HepG2 (cell line): Measurements from ENCODE around the gene ZNF281. TPM values are rescaled to one million over a fixed set of nuclear protein-coding genes. Genes with fewer than 3 reads are reported as not detected.

ENCODE experiments used
- ATAC-seq: fragments of 200-7000 bp; cut with Tn5 transposase; 3 replicates; pipeline ENCODE4 v1.9.1; 2020; ENCODE audit warnings: mild to moderate bottlenecking, moderate library complexity
- BruUV-seq: library from RNA; stranded (reverse); fragments of 400-500 nt; replicated peaks from 2 replicates; lab custom pipeline; 2021; lab: Mats Ljungman, UMichigan
- CTCF ChIA-PET: fragments of 300-600 bp; formaldehyde crosslinking; extraction: SDS; loops from one replicate; lab custom pipeline; 2021; ENCODE audit warnings: low total read pairs, inconsistent platforms, low intra/inter-chr PET ratio; lab: Yijun Ruan, JAX
- POLR2A ChIA-PET: fragments of 350-600 bp; sonication (Branson Sonifier 250); formaldehyde crosslinking; loops from one replicate; lab custom pipeline; 2020; ENCODE audit warnings: antibody characterized with exemption, inconsistent platforms; lab: Yijun Ruan, JAX
- DNase-seq: peaks from one replicate; pipeline ENCODE4 v3.0.0-alpha.2; 2015; ENCODE audit warnings: low spot score
- FAIRE-seq: peaks from 3 replicates; lab custom pipeline; 2011; peaks lifted over from hg19 to GRCh38; lab: Jason Lieb, UNC
- H2AFZ ChIP-seq: one replicate; pipeline ENCODE4 v1.6.1; 2011; ENCODE audit warnings: low read length, inconsistent platforms
- H3K27ac ChIP-seq: fragments of 300-600 bp; 3 replicates; pipeline ENCODE4 v1.8.0; 2011; ENCODE audit warnings: mixed run types, mild to moderate bottlenecking, mixed read lengths, low read length, inconsistent platforms; ENCODE audit not compliant: insufficient read depth; ENCODE audit errors: extremely low read length
- H3K27me3 ChIP-seq, 2 experiments: fragments of 200-600 bp in 1 of 2; 2 replicates in 1 of 2; 3 replicates in 1 of 2; pipeline versions ENCODE4 v1.6.0 to v1.8.0; 2011; ENCODE audit warnings: low read length in 2 of 2, mild to moderate bottlenecking in 2 of 2, moderate library complexity in 2 of 2, inconsistent platforms in 1 of 2; ENCODE audit not compliant: insufficient read depth in 2 of 2, control insufficient read depth in 1 of 2
- H3K36me3 ChIP-seq, 2 experiments: fragments of 200-600 bp in 1 of 2; replicated peaks in 1 of 2; 2 replicates in 1 of 2; 3 replicates in 1 of 2; pipeline versions ENCODE4 v1.5.1 to v1.8.0; 2011; ENCODE audit warnings: low read length in 2 of 2, inconsistent platforms in 1 of 2; ENCODE audit not compliant: insufficient read depth in 2 of 2, control insufficient read depth in 1 of 2
- H3K4me1 ChIP-seq: 2 replicates; pipeline ENCODE4 v1.5.1; 2012; ENCODE audit warnings: low read length, inconsistent platforms; ENCODE audit not compliant: insufficient read depth
- H3K4me2 ChIP-seq: 2 replicates; pipeline ENCODE4 v1.6.0; 2011; ENCODE audit warnings: low read depth, low read length, inconsistent platforms
- H3K4me3 ChIP-seq, 3 experiments: fragments of 200-600 bp in 1 of 3; sonication (generic), shearing (Covaris generic) in 1 of 3; replicated peaks in 1 of 3; 2 replicates each; pipeline ENCODE4 v1.5.1; 2011 to 2016; ENCODE audit warnings: low read length in 3 of 3, inconsistent platforms in 2 of 3, low read depth in 2 of 3, mild to moderate bottlenecking in 2 of 3, control low read depth in 1 of 3, mixed read lengths in 1 of 3; ENCODE audit not compliant: insufficient read depth in 1 of 3
- H3K79me2 ChIP-seq: one replicate; pipeline ENCODE4 v1.6.1; 2011; ENCODE audit warnings: low read length, inconsistent platforms; ENCODE audit not compliant: insufficient read depth
- H3K9ac ChIP-seq: 2 replicates; pipeline ENCODE4 v1.6.0; 2011; ENCODE audit warnings: mild to moderate bottlenecking, low read depth, low read length, inconsistent platforms; ENCODE audit not compliant: insufficient read depth
- H3K9me3 ChIP-seq: 2 replicates; pipeline ENCODE4 v1.5.1; 2012; ENCODE audit warnings: mild to moderate bottlenecking, low read length
- H4K20me1 ChIP-seq: 2 replicates; pipeline ENCODE4 v1.6.0; 2011; ENCODE audit warnings: inconsistent platforms, mild to moderate bottlenecking, low read length, moderate library complexity; ENCODE audit not compliant: insufficient read depth
- CSRNP1 ChIP-seq: sonication (generic); formaldehyde crosslinking; IDR thresholded peaks from 2 replicates; pipeline ENCODE4 v1.8.1; 2023; ENCODE audit warnings: mild to moderate bottlenecking, missing genetic modification reagents
- IRX3 ChIP-seq: sonication (generic); formaldehyde crosslinking; IDR thresholded peaks from 2 replicates; pipeline ENCODE4 v1.8.1; 2023; ENCODE audit warnings: mild to moderate bottlenecking, low read depth, missing genetic modification reagents, borderline replicate concordance
- MTF2 ChIP-seq: sonication (generic); formaldehyde crosslinking; IDR thresholded peaks from 2 replicates; pipeline ENCODE4 v1.5.0; 2020; ENCODE audit warnings: missing genetic modification reagents, borderline replicate concordance
- NFE2L2 ChIP-seq: fragments of 150-350 bp; IDR thresholded peaks from 2 replicates; pipeline ENCODE4 v1.6.1; 2014; ENCODE audit warnings: low read length
- TOPORS ChIP-seq: sonication (generic); formaldehyde crosslinking; IDR thresholded peaks from 2 replicates; pipeline ENCODE4 v1.8.0; 2023; ENCODE audit warnings: mild to moderate bottlenecking, missing genetic modification reagents
- XRCC5 ChIP-seq: fragments of 200-400 bp; formaldehyde crosslinking; optimal IDR thresholded peaks from 2 replicates; pipeline ENCODE3; 2017; ENCODE audit warnings: mild to moderate bottlenecking, low read length
- ZNF205 ChIP-seq: IDR thresholded peaks from 2 replicates; pipeline ENCODE4 v1.6.1; 2018; ENCODE audit warnings: missing biosample characterization, missing genetic modification reagents
- ZNF251 ChIP-seq: sonication (generic); formaldehyde crosslinking; IDR thresholded peaks from 2 replicates; pipeline ENCODE4 v1.9.0; 2021; ENCODE audit warnings: mild to moderate bottlenecking, missing genetic modification reagents
- ZNF350 ChIP-seq: sonication (generic); formaldehyde crosslinking; IDR thresholded peaks from 2 replicates; pipeline ENCODE4 v1.4.0; 2020; ENCODE audit warnings: mild to moderate bottlenecking, low read depth, missing genetic modification reagents, borderline replicate concordance
- ZNF670 ChIP-seq: sonication (generic); formaldehyde crosslinking; IDR thresholded peaks from 2 replicates; pipeline ENCODE4 v1.8.0; 2022; ENCODE audit warnings: mild to moderate bottlenecking, missing genetic modification reagents, borderline replicate concordance
- ZNF687 ChIP-seq: sonication (generic); formaldehyde crosslinking; IDR thresholded peaks from 2 replicates; pipeline ENCODE4 v1.5.1; 2020; ENCODE audit warnings: mild to moderate bottlenecking, missing genetic modification reagents, moderate library complexity
- ZNF788 ChIP-seq: sonication (generic); formaldehyde crosslinking; IDR thresholded peaks from 2 replicates; pipeline ENCODE4 v1.5.0; 2020; ENCODE audit warnings: mild to moderate bottlenecking, missing genetic modification reagents, borderline replicate concordance
- WGBS: methylation state at CpG from one replicate; pipeline ENCODE4 v1.1.6; 2017; ENCODE audit warnings: low lambda C conversion rate; 5-methylcytosine and 5-hydroxymethylcytosine counted together
- in situ Hi-C: cut with HindIII; loops from 2 replicates; pipeline ENCODE4 v1.10.0; 2017; ENCODE audit warnings: low pct_unique_long_range_greater_than_20kb; ENCODE audit not compliant: extremely low pct_ligation_motif_present
- intact Hi-C: fragments of 100-400 bp; cut with micrococcal nuclease; formaldehyde crosslinking; loops from one replicate; pipeline ENCODE4 v1.10.0; 2022; ENCODE audit not compliant: unreplicated experiment
- polyA plus RNA-seq, 8 experiments: library from polyadenylated mRNA; depleted of rRNA in 3 of 8; stranded (reverse) in 7 of 8; unstranded in 1 of 8; fragments of >200 nt; fragmentation: Illumina TruSeq in 4 of 8; extraction: Trizol in 4 of 8; gene quantifications; 2 replicates each; pipeline versions ENCODE4 v1.2.1 to v1.2.3, GENCODE V29; 2011 to 2016; ENCODE audit warnings: low read depth in 4 of 8, missing spikeins in 1 of 8, mixed read lengths in 1 of 8; ENCODE audit not compliant: insufficient read depth in 1 of 8
- total RNA-seq, 5 experiments: library from RNA; depleted of rRNA; stranded (reverse); fragments of >200 nt; fragmentation: Illumina TruSeq; extraction: Trizol; gene quantifications; 2 replicates each; pipeline ENCODE4 v1.2.3, GENCODE V29; 2016; ENCODE audit warnings: low read depth in 1 of 5
- TF ChIP-seq, protein P1 (sequence below): sonication (generic); formaldehyde crosslinking; IDR thresholded peaks from 2 replicates; pipeline ENCODE4 v1.4.0; 2020; ENCODE audit warnings: missing genetic modification reagents
- TF ChIP-seq, protein P2 (sequence below): sonication (generic); formaldehyde crosslinking; IDR thresholded peaks from 2 replicates; pipeline ENCODE4 v1.4.0; 2020; ENCODE audit warnings: mild to moderate bottlenecking, missing genetic modification reagents, borderline replicate concordance

The ZNF281 gene
- total and polyA plus RNA-seq, 2 of the 13 experiments (the other 11 are each of a cell fraction or from before 2014, with no cell fraction given): 7.7 to 20.6 TPM

DNA sequence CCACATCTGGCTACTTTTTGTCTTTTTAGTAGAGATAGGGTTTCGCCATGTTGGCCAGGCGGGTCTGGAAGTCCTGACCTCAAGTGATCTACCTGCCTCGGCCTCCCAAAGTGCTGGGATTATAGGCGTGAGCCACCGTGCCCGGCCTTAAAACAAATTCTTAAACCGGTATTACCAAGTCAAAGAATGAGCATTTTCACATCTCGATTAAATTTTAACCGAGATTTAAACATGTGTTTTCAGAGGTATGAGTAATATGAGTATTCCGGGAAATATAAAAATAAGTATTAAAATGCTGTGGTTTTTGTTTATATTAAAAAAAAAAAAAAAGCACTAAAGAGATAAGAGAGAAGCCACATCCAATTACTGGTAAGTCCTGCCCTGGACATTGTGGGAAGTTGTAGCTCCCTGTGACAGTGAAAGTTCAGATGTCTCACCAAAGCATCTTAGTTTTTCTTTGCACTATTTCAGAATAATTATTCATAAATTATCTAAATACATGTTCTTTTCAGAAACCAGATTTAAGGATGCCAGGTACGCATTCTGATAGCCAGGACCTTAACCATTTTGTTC lies 24.9 kb downstream of the ZNF281 start:
- ATAC-seq: no peak
- Histone ChIP-seq H3K27me3 (no peaks in the 10 kb centered on the region), H3K4me2 (no peak overlapping the region), H3K36me3 (no peaks in the 10 kb centered on the region), H3K79me2 (no peaks in the 10 kb centered on the region), H3K9ac (no peak overlapping the region), H3K4me3 (no peak overlapping the region), H3K27ac (no peak overlapping the region), H3K4me1 (peaks cover 34% of the 10 kb centered on the region), H4K20me1 (no peaks in the 10 kb centered on the region), H2AFZ (no peak overlapping the region), H3K9me3 (no peaks in the 10 kb centered on the region)
- in situ Hi-C loops: no loop called here
- DNase-seq: no peak
- POLR2A ChIA-PET: no interaction called here
- intact Hi-C loops: no loop called here
- 94% methylated on average over 11 of the region's 11 CpGs for WGBS
- BruUV-seq: no TSS peak
- no peak for FAIRE-seq
- CTCF ChIA-PET: no interaction called here
- TF ChIP-seq ZNF205 (CRISPR knock-in tag) (no peak), ZNF251 (CRISPR knock-in tag) (no peak), IRX3 (CRISPR knock-in tag) (no peak), NFE2L2 (no peak), CSRNP1 (CRISPR knock-in tag) (no peak), ZNF788 (no peak), TOPORS (no peak), ZNF670 (no peak), ZNF350 (no peak), XRCC5 (no peak), MTF2 (CRISPR knock-in tag) (no peak), ZNF687 (CRISPR knock-in tag) (no peak)
- TF ChIP-seq, protein P1, sequence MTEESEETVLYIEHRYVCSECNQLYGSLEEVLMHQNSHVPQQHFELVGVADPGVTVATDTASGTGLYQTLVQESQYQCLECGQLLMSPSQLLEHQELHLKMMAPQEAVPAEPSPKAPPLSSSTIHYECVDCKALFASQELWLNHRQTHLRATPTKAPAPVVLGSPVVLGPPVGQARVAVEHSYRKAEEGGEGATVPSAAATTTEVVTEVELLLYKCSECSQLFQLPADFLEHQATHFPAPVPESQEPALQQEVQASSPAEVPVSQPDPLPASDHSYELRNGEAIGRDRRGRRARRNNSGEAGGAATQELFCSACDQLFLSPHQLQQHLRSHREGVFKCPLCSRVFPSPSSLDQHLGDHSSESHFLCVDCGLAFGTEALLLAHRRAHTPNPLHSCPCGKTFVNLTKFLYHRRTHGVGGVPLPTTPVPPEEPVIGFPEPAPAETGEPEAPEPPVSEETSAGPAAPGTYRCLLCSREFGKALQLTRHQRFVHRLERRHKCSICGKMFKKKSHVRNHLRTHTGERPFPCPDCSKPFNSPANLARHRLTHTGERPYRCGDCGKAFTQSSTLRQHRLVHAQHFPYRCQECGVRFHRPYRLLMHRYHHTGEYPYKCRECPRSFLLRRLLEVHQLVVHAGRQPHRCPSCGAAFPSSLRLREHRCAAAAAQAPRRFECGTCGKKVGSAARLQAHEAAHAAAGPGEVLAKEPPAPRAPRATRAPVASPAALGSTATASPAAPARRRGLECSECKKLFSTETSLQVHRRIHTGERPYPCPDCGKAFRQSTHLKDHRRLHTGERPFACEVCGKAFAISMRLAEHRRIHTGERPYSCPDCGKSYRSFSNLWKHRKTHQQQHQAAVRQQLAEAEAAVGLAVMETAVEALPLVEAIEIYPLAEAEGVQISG (CRISPR knock-in tag): no peak
- TF ChIP-seq, protein P2, sequence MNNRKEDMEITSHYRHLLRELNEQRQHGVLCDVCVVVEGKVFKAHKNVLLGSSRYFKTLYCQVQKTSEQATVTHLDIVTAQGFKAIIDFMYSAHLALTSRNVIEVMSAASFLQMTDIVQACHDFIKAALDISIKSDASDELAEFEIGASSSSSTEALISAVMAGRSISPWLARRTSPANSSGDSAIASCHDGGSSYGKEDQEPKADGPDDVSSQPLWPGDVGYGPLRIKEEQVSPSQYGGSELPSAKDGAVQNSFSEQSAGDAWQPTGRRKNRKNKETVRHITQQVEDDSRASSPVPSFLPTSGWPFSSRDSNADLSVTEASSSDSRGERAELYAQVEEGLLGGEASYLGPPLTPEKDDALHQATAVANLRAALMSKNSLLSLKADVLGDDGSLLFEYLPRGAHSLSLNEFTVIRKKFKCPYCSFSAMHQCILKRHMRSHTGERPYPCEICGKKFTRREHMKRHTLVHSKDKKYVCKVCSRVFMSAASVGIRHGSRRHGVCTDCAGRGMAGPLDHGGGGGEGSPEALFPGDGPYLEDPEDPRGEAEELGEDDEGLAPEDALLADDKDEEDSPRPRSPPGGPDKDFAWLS (CRISPR knock-in tag): no peak
